ENCODE results near the gene SNRNP48.

DNA sequence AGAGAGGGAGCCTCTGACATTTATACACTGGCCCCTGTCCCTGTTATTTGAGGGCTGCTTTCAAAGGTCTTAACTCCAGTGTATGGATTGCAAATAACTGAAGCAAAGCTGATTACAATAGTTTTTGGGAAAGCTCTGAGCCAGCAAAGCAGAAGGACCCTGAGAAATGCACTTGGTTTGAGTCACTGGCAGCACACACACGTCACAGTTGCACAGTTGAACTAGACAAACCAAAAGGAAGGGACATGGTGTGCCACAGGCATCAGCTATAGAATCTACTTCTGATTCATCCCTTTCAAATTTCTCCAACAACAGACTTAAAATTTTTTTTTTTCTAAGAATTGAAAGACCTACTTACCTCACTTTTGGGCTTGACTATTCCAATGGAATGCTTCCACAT lies 56.4 kb downstream of the SNRNP48 start:
- TF ChIP-seq POLR2A (IDR thresholded peaks at IDR 0.05; ENCODE audit: borderline replicate concordance, extremely low read depth, insufficient read depth, insufficient read length): no peak
- no peak for TF ChIP-seq RAD21 (IDR thresholded peaks at IDR 0.05; ENCODE audit: low read depth)
- TF ChIP-seq ELF1 (IDR thresholded peaks at IDR 0.05; ENCODE audit: borderline replicate concordance, low read depth): no peak
- no peak for TF ChIP-seq ZBTB33 (IDR thresholded peaks at IDR 0.05; ENCODE audit: extremely low read depth, insufficient replicate concordance, low read length)
- TF ChIP-seq, protein P1, sequence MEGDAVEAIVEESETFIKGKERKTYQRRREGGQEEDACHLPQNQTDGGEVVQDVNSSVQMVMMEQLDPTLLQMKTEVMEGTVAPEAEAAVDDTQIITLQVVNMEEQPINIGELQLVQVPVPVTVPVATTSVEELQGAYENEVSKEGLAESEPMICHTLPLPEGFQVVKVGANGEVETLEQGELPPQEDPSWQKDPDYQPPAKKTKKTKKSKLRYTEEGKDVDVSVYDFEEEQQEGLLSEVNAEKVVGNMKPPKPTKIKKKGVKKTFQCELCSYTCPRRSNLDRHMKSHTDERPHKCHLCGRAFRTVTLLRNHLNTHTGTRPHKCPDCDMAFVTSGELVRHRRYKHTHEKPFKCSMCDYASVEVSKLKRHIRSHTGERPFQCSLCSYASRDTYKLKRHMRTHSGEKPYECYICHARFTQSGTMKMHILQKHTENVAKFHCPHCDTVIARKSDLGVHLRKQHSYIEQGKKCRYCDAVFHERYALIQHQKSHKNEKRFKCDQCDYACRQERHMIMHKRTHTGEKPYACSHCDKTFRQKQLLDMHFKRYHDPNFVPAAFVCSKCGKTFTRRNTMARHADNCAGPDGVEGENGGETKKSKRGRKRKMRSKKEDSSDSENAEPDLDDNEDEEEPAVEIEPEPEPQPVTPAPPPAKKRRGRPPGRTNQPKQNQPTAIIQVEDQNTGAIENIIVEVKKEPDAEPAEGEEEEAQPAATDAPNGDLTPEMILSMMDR (IDR thresholded peaks at IDR 0.05 in 2 of 3, conservative IDR thresholded peaks at IDR 0.05 in 1 of 3; ENCODE audit: borderline replicate concordance in 1 of 3, insufficient read depth in 1 of 3, low read depth in 2 of 3, low read length in 2 of 3): no peak
- TF ChIP-seq ZNF274 (IDR thresholded peaks at IDR 0.05; ENCODE audit: low read depth, low read length): no peak
- TF ChIP-seq JUND (IDR thresholded peaks at IDR 0.05): no peak
- TF ChIP-seq EZH2 (IDR thresholded peaks at IDR 0.05): no peak
- TF ChIP-seq POLR2AphosphoS5 (IDR thresholded peaks at IDR 0.05; ENCODE audit: low read depth, low read length): no peak
- TF ChIP-seq SIN3A (IDR thresholded peaks at IDR 0.05; ENCODE audit: low read depth): no peak

Data from HCT116 (cell line).